HG02798 (cell line): ENCODE data around the gene VEGFC.

Experiments
- ATAC-seq: cut with Tn5 transposase; IDR thresholded peaks from one replicate; pipeline ENCODE4 v1.9.1; 2021; ENCODE audit warnings: mild to moderate bottlenecking; ENCODE audit not compliant: unreplicated experiment, poor library complexity

Gene VEGFC

GRCh38 chr4:176792326-176793059, at the start of gene VEGFC:
VEGFC (minus strand) TSS chr4:176792922; CDS start chr4:176792311, 611 bp downstream.
- peak; percentile 77 for ATAC-seq

DNA sequence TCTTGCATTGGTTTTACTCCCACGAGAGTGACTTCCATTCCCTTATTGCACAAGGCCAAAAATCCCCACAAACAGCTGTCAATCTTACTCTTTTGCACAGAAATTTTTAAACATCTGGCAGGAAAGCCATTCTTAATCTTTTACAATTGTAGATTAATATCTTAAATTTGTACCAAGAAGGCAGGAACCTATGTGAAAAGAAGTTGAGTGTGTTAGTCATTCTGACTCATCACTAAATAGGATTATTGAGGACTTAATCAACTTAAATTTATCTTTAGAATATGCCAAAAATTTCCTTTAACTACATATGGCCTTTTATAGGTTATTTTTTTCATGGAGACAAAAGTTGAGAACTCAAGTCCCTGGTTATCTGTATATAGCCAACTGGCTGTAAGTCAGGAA, 49.0 kb upstream of the VEGFC start:
- no peak for ATAC-seq

DNA sequence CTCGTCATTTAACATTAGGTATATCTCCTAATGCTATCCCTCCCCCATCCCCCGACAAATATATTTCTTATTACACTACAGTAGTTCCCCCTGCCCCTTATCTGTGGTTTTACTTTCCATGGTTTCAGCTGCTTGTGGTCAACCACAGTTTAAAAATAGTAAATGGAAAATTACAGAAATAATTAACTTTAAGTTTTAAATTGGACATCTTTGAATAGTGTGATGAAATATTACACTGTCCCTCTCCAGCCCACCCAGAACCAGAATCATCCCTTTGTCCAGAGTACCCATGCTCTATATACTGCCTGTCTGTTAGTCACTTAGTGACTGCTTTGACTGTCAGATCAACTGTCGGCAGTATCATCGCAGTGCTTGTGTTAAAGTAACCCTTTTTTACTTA, 47.4 kb upstream of the VEGFC start:
- no peak for ATAC-seq

DNA sequence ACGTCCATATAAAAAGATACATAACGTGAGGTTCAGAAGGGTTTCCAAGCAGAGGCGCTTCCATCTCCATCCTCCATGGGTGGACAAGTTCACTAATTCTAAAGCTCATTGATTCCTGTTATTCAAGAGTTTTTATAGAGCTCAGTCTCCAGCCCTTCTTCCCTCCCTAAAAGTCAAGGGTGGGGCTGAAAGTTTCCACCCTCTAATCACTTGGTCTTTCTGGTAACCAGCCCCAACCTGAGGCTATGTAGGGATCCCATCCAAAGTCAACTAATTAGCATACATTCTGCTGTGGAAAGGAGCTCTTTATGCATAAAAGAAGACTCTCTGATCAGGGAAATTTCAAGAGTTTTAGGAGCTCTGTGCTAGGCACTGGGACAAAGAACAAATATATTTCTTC, 46.9 kb upstream of the VEGFC start:
- no peak for ATAC-seq

DNA sequence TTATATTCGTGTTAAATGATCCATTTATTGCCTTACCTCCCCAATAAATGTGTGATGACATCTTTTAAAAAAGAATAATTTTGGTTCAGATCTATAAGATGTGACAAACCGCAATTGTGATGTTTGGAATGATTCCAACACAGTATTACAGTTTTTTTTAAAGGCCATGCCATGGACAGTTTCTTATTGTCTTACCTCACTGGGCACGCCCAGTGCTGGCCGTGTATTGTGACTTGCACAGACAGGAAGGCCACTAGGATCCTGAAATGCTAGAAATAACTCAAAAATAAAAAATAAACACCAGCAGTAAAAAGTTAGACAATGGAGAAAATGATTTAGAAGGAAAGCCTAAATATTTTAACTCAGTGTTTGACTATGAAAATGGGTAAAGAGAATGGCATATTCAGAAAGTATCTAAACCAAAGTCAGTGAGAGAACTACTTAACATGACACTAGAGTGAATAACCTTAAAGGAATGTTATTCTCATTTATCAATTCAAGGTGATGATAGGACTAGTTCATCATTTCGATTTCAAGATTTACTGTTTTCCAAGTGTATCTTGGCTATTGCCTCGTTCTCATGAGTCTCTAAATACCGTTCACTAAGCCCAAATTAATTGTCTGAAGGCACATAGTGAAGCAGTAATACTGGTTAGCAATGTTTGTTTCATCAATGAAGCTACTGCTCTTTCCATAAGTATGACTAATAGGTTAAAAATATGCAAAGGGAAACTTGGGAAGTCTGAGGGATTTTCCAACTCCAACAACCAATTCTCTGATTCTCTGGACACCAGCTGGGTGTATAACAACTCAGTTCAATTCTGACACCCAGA, 46.1 kb upstream of the VEGFC start:
- ATAC-seq: no peak

- ATAC-seq: no peak
These were observed 44.6 kb upstream of the VEGFC start for GRCh38 chr4:176837169-176837895.

DNA sequence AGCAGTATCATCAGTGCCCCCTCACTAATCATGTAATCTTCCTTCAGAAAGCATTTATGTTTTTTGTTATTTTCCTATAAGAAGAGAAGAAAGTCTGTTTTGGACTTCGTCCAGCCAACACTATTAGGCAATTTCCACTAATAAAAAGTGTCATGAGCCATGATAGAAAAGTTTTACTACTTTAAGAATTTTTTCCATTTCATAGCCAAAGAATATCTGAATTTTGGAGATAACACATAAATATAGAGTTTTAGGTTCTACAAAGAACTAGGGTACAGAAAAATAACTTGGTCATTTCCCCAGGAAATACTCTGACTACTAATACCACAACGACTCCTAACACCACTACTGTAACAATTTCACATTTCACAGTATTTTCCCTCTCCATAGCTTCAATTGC, 41.8 kb upstream of the VEGFC start:
- no peak for ATAC-seq

- no peak for ATAC-seq
These were observed 40.9 kb upstream of the VEGFC start for GRCh38 chr4:176833400-176834175.

DNA sequence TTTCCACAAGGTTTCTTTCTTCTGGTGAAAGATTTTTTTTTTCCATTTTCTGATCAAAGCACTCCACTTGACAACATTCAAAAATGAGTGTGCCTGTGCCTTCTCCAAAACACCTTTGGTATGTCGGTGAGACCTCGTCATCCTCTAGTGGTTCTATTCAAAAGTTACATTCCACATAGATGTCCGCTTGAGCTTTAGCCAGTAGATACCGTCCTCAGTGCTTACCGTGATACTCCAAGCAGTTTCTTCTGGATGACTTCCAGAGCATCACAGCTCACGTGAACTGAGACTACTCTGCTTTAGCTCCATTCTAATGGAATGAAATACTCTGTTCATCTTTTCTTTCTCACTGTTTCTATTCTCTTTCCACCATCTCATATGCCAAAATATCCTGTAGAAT, 38.2 kb upstream of the VEGFC start:
- ATAC-seq: no peak

DNA sequence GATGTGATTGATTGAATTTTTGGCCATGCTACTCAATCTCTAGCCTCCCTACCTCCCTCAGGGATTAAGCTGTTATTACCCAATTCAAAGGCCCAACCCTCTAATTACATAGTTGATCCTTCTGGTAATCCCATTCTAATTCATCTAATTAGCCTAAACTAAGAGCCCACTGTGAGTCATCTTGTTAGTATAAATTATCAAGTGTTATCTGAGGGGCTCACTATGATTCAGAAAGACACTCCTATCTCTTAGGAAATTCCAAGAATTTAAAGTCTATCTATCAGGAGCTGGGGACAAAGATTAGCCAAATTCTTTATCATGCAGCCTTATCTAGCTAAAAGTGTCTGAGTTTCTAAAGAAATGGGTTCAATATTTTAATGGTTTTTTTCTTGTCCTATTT, 32.9 kb upstream of the VEGFC start:
- no peak for ATAC-seq

DNA sequence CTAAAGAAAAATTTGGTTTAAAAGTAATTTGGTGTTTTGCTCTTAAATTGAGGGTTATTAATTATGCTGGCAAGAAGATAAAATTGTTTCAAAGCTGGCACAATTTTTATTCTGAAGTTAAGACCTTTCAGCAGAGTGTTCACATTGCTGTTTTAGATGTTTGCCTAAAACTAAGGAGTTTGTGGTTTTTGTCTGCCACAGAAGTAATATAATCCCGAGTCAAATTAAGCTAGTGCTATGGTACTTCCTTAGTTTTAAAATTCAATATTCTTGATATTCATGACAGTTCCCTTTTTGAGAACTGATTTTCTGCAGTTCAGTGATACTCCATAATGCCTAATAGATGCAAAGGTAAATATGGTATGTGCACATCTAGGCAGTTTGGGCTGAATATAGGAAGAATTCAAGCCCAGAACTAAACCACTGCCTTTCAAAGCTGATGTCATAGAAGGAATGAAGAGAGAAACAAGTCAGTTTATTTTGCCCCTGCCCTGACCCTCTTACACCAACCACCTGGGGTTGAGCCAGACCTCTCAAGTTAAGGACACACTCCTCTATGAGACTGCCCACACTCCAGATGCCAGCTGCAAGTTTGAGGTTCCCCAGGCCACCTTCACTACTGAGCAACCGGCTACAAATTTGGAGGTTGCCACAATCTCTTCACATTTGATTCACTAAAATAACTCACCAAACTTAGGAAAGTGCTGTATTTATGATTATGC, 32.1 kb upstream of the VEGFC start:
- no peak for ATAC-seq

DNA sequence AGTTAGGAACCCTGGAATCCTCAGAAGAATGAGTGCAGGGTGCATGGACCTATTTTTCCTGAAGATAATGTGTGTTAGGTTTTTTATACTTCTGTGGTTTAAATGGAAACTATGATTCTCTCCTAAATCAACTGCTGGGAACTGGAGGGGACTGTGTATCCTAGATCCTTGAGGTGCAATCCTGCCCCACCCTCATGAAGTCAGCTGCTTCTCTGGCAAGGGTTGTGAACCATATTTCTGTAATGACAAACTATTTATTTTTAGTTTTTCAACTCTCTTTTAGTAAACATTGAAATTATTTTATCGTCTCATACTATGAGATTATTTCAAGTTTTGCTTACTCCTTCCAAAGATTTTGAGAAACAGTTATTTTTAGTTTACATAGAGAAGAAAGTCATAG, 25.8 kb upstream of the VEGFC start:
- no peak for ATAC-seq

DNA sequence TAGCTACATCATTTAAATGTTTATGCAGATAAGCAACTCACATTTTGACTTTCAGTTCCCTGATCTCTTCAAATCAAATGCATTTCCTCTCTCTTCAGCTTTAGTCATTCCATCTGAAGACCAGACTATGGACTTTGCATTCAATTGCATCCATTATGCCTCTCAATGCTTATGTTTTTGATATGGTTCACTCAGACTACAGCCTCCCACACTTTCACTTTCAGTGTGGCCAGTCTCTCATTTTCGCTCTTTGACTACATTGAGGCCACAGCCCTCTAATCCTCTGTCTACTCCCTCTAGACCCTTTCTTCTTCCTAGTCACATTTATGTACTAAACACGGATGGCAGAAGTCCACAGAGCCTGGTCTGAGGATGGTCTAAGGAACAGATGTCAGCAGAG, 24.5 kb upstream of the VEGFC start:
- peak; percentile 88 for ATAC-seq

GRCh38 chr4:176814770-176815169, 22.0 kb upstream of the VEGFC start:
- no peak for ATAC-seq

GRCh38 chr4:176810481-176811249, 17.9 kb upstream of the VEGFC start:
- ATAC-seq: no peak

GRCh38 chr4:176806778-176807375, 14.2 kb upstream of the VEGFC start:
- no peak for ATAC-seq

GRCh38 chr4:176805155-176805554, 12.4 kb upstream of the VEGFC start:
- no peak for ATAC-seq

DNA sequence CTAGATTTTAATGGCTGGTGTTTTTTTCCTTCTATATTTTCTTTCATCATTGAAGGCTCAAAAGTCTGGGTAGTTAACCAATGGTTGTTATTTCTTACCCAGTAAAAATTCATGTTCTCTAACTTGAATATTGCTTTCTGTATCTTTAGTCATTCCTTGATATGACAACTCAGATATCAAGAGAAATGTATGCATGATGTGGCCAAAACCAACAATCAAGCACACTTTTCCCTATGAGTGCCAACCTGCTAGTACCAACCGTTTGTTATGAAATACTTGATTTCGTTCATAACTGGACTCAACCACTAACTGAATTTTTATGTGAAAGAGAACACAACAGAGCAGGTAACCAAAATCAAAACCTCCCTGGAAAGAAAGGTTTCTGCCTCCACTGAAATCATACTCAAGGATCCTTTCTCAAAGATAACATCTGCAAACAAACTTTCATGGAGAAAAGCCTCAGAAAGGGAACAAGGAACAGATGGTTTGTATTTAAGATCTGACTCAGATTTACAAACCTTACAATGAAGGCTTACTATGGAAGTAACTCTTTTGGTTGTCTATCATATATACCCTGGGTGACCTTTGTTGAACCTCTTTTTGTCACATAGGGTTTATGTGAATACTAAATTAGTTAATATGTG, 8.3 kb upstream of the VEGFC start:
- ATAC-seq: no peak
